Measurements from ENCODE around the gene GHRL.

DNA sequence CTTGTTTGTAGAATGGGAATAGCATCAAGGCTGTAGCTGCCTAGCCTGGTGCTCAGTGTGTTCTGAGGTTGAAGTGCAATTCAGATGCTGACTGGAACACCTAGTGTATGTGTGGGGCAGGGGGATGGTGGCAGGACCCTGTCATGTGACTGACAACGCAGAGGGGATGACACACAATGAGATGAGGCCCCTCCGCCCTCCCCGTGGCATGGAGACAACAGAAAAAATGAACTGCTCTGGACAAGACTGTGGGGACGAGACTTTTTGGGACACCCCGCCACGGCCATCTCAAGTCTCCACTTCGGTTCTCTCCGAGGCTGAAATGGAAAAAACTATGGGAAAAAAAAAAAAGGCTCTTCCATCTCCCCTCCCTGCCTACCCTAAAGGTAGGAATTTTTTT, 38.6 kb upstream of the GHRL start:
- TF ChIP-seq, protein P1, sequence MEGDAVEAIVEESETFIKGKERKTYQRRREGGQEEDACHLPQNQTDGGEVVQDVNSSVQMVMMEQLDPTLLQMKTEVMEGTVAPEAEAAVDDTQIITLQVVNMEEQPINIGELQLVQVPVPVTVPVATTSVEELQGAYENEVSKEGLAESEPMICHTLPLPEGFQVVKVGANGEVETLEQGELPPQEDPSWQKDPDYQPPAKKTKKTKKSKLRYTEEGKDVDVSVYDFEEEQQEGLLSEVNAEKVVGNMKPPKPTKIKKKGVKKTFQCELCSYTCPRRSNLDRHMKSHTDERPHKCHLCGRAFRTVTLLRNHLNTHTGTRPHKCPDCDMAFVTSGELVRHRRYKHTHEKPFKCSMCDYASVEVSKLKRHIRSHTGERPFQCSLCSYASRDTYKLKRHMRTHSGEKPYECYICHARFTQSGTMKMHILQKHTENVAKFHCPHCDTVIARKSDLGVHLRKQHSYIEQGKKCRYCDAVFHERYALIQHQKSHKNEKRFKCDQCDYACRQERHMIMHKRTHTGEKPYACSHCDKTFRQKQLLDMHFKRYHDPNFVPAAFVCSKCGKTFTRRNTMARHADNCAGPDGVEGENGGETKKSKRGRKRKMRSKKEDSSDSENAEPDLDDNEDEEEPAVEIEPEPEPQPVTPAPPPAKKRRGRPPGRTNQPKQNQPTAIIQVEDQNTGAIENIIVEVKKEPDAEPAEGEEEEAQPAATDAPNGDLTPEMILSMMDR (IDR thresholded peaks at IDR 0.05), result no peak
- no peak for TF ChIP-seq POLR2A (IDR thresholded peaks at IDR 0.05)
